Measurements from ENCODE around the gene HHATL.

DNA sequence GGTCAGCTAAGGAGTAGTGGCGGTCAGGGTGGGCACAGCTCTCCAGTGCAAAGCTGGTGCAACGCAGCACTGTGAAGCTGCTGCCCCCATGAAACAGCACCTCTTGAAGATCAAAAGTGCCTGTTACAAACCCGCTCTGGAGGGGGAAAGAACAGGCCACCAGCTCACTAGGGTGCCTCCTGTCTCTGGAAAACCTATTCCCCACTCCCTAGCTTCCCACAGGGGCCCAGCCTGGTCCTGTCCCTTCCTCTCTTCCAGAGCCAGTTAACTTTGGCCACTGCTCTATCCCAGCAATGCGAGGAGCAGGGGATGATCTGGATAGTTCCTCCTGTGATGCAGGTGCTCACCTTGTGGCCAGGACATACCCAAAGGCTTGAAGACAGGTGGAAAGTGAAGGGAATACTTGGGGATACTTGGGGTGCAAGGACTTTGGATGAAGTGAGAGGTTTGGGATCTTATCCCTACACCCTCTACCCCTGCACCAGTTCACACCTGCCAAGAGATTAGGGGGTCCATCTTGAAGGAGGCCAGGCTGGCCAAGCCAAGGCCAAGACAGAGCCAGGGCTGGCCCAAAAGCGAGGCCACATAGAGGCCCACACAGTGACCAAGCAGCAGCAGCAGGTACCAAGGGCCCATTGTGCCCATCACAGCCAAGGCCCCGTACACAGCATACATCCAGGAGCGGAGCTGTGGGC is 4.2 kb downstream of the HHATL start:
- TF ChIP-seq, protein P1, sequence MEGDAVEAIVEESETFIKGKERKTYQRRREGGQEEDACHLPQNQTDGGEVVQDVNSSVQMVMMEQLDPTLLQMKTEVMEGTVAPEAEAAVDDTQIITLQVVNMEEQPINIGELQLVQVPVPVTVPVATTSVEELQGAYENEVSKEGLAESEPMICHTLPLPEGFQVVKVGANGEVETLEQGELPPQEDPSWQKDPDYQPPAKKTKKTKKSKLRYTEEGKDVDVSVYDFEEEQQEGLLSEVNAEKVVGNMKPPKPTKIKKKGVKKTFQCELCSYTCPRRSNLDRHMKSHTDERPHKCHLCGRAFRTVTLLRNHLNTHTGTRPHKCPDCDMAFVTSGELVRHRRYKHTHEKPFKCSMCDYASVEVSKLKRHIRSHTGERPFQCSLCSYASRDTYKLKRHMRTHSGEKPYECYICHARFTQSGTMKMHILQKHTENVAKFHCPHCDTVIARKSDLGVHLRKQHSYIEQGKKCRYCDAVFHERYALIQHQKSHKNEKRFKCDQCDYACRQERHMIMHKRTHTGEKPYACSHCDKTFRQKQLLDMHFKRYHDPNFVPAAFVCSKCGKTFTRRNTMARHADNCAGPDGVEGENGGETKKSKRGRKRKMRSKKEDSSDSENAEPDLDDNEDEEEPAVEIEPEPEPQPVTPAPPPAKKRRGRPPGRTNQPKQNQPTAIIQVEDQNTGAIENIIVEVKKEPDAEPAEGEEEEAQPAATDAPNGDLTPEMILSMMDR (IDR thresholded peaks at IDR 0.05; ENCODE audit: low read length), result no peak
- TF ChIP-seq EZH2 (IDR thresholded peaks at IDR 0.05; ENCODE audit: borderline replicate concordance, low read length), result no peak
